Measurements from ENCODE around the gene TTLL11. TPM values are rescaled to one million over a fixed set of nuclear protein-coding genes. Genes with fewer than 3 reads are reported as not detected.

The TTLL11 gene
- total RNA-seq, 1 donor from 2014 or later = 6.9 TPM

DNA sequence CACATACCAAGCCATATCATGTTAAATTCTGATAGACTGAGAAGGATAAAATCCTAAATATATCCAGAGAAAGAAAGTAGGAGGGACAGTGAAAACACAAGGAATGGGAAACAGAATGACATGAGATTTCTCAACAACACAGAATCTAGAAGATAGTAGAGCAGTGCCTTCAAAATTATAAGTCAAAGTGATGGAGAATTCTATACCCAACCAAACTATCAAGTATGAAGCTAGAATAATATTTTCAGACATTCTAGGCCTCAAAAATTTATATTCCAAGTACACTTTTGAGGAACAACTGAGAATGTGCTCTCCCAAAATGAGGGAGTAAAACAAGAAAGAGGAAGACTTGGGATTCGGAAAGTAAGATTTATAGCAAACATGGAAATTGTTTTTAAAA lies 10.9 kb upstream of the TTLL11 start:
- Histone ChIP-seq H3K9ac (ENCODE audit: low read length) (no peak overlapping the region), H3K27ac (ENCODE audit: low read depth, low read length) (no peak overlapping the region), H2AFZ (ENCODE audit: low read depth, low read length) (no peak overlapping the region), H3K36me3 (ENCODE audit: insufficient read depth, low read length) (no peaks in the 10 kb centered on the region), H3K4me3 (ENCODE audit: insufficient read depth, low read depth, low read length) (no peak overlapping the region), H3K79me2 (ENCODE audit: insufficient read depth, low read length) (no peaks in the 10 kb centered on the region), H3K27me3 (ENCODE audit: insufficient read depth, low read length) (no peaks in the 10 kb centered on the region), H3K4me1 (ENCODE audit: insufficient read depth, low read length) (no peaks in the 10 kb centered on the region), H3K4me2 (ENCODE audit: low read length) (no peak overlapping the region), H3K9me3 (ENCODE audit: insufficient read depth, low read depth, low read length) (no peaks in the 10 kb centered on the region), H4K20me1 (ENCODE audit: insufficient read depth, low read length) (no peaks in the 10 kb centered on the region)
- H3K36me3 Mint-ChIP-seq (ENCODE audit: low read depth, unreplicated experiment) = peaks cover 4% of the 10 kb centered on the region
- FAIRE-seq (no peak), DNase-seq (ENCODE audit: low read depth) (no peak)
- no peak overlapping the region for H3K4me3 Mint-ChIP-seq (ENCODE audit: unreplicated experiment)
- H3K9me3 Mint-ChIP-seq (ENCODE audit: unreplicated experiment) = peaks cover 6% of the 10 kb centered on the region
- peaks cover 10% of the 10 kb centered on the region for H3K4me1 Mint-ChIP-seq (ENCODE audit: low read depth, unreplicated experiment)
- H3K27me3 Mint-ChIP-seq (ENCODE audit: low read depth, unreplicated experiment) = peaks cover 24% of the 10 kb centered on the region
- TF ChIP-seq CTCF (IDR thresholded peaks at IDR 0.05; ENCODE audit: insufficient read depth, low read depth, low read length) (no peak), EZH2 (IDR thresholded peaks at IDR 0.05; ENCODE audit: insufficient read depth, low read length) (no peak)
- H3K27ac Mint-ChIP-seq (ENCODE audit: unreplicated experiment) = no peak overlapping the region

- Histone ChIP-seq H3K4me1 (ENCODE audit: insufficient read depth, low read length) (no peaks in the 10 kb centered on the region), H3K4me2 (ENCODE audit: low read length) (no peak overlapping the region), H3K36me3 (ENCODE audit: insufficient read depth, low read length) (no peaks in the 10 kb centered on the region), H3K9me3 (ENCODE audit: insufficient read depth, low read depth, low read length) (no peaks in the 10 kb centered on the region), H3K27me3 (ENCODE audit: insufficient read depth, low read length) (peaks cover 4% of the 10 kb centered on the region), H2AFZ (ENCODE audit: low read depth, low read length) (no peak overlapping the region), H4K20me1 (ENCODE audit: insufficient read depth, low read length) (no peaks in the 10 kb centered on the region), H3K4me3 (ENCODE audit: insufficient read depth, low read depth, low read length) (no peak overlapping the region), H3K79me2 (ENCODE audit: insufficient read depth, low read length) (no peaks in the 10 kb centered on the region), H3K9ac (ENCODE audit: low read length) (no peak overlapping the region), H3K27ac (ENCODE audit: low read depth, low read length) (no peak overlapping the region)
- Mint-ChIP-seq H3K27me3 (ENCODE audit: low read depth, unreplicated experiment) (peaks cover 19% of the 10 kb centered on the region), H3K36me3 (ENCODE audit: low read depth, unreplicated experiment) (peaks cover 4% of the 10 kb centered on the region), H3K9me3 (ENCODE audit: unreplicated experiment) (peaks cover 6% of the 10 kb centered on the region), H3K4me3 (ENCODE audit: unreplicated experiment) (no peak overlapping the region), H3K27ac (ENCODE audit: unreplicated experiment) (no peak overlapping the region), H3K4me1 (ENCODE audit: low read depth, unreplicated experiment) (peaks cover 5% of the 10 kb centered on the region)
- FAIRE-seq = no peak
- no peak for DNase-seq (ENCODE audit: low read depth)
- TF ChIP-seq EZH2 (IDR thresholded peaks at IDR 0.05; ENCODE audit: insufficient read depth, low read length) (no peak), CTCF (IDR thresholded peaks at IDR 0.05; ENCODE audit: insufficient read depth, low read depth, low read length) (no peak)
Measured at GRCh38 chr9:122102156-122102555, 9.0 kb upstream of the TTLL11 start.

- peaks cover 27% of the 10 kb centered on the region for H3K27me3 Mint-ChIP-seq (ENCODE audit: low read depth, unreplicated experiment)
- TF ChIP-seq EZH2 (IDR thresholded peaks at IDR 0.05; ENCODE audit: insufficient read depth, low read length) (no peak), CTCF (IDR thresholded peaks at IDR 0.05; ENCODE audit: insufficient read depth, low read depth, low read length) (no peak)
- no peak overlapping the region for H2AFZ ChIP-seq (ENCODE audit: low read depth, low read length)
Measured at GRCh38 chr9:122100756-122101155, 7.6 kb upstream of the TTLL11 start.

More at GRCh38 chr9:122100756-122101155, 7.6 kb upstream of the TTLL11 start:
- H3K9ac ChIP-seq (ENCODE audit: low read length) = no peak overlapping the region
- H3K4me2 ChIP-seq (ENCODE audit: low read length) = no peak overlapping the region
- H3K4me1 ChIP-seq (ENCODE audit: insufficient read depth, low read length) = no peaks in the 10 kb centered on the region
- Mint-ChIP-seq H3K4me1 (ENCODE audit: low read depth, unreplicated experiment) (no peaks in the 10 kb centered on the region), H3K4me3 (ENCODE audit: unreplicated experiment) (no peak overlapping the region), H3K9me3 (ENCODE audit: unreplicated experiment) (peaks cover 3% of the 10 kb centered on the region), H3K27ac (ENCODE audit: unreplicated experiment) (no peak overlapping the region), H3K36me3 (ENCODE audit: low read depth, unreplicated experiment) (peaks cover 4% of the 10 kb centered on the region)
- H3K27ac ChIP-seq (ENCODE audit: low read depth, low read length) = no peak overlapping the region
- no peak for FAIRE-seq
- no peaks in the 10 kb centered on the region for H3K36me3 ChIP-seq (ENCODE audit: insufficient read depth, low read length)
- H3K27me3 ChIP-seq (ENCODE audit: insufficient read depth, low read length) = peaks cover 4% of the 10 kb centered on the region
- DNase-seq (ENCODE audit: low read depth) = no peak
- H3K9me3 ChIP-seq (ENCODE audit: insufficient read depth, low read depth, low read length) = no peaks in the 10 kb centered on the region
- H4K20me1 ChIP-seq (ENCODE audit: insufficient read depth, low read length) = no peaks in the 10 kb centered on the region
- H3K79me2 ChIP-seq (ENCODE audit: insufficient read depth, low read length) = no peaks in the 10 kb centered on the region
- no peak overlapping the region for H3K4me3 ChIP-seq (ENCODE audit: insufficient read depth, low read depth, low read length)
